Measurements from ENCODE around the gene ZNF624. TPM values are rescaled to one million over a fixed set of nuclear protein-coding genes. Genes with fewer than 3 reads are reported as not detected.
A peak's percentile ranks its signal among the peaks of the same experiment; 100 is the strongest.
"Not testable (repeated sequence)": the region's sequence is repeated elsewhere in the genome, so short reads cannot be mapped to it uniquely, and the experiment has no call there.

ZNF624 gene
- polyA plus RNA-seq (2013, experiment 1 of 2): 4.3 TPM
- 4.1 TPM for polyA plus RNA-seq (2013, experiment 2 of 2)

DNA sequence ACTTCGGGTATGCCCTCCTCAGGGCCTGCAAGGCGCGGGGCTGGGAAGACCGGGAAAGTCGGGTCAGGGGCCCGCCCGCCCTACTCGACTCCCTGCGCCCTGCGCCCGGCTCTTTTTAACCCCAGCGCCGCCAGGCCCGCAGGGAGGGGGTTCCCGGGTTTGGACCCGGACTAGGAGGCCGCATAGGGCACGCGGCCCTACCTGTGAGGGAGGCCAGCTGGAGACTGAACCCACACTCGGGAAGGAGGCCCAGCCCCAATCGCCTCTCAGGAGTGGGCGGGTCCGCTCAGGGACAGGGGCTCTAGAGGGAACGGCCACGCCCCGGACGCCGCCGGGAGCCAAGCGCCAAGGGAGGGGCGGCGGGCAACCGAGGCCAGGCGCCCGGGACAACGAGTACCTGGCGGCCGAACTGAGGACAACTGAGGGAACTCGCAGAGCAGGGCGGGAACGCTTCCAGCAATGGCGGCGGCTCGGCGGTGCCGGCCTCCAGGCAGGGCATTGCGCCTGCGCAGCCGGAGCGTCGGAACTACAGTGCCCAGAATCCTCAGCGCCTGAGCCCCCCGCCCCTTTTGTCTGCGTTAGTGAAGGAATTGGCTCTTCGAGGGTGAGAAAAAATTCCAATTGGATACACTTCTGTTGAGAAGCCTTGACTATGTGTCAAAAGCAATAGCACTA is at the start of gene ZNF624:
TSS of gene ZNF624 (minus strand) at position 484 of the 675 bp plus-strand sequence.
- no peak within 1 kb of the TSS for H2BK15ac ChIP-seq (ENCODE audit: low read length)
- no peak within 1 kb of the TSS for H2AK5ac ChIP-seq (ENCODE audit: low read depth, low read length)
- H3K4ac ChIP-seq (ENCODE audit: low read length): no peak within 1 kb of the TSS
- H3K36me3 ChIP-seq (replicated peaks in 1 of 2; ENCODE audit: control insufficient read depth in 2 of 2, insufficient read depth in 2 of 2, low read length in 2 of 2): peaks cover 0 to 20% of the 10 kb centered on the region in 2 donors
- peaks cover 0 to 8% of the 10 kb centered on the region in 2 donors for H3K9me3 ChIP-seq (replicated peaks in 1 of 2; ENCODE audit: control insufficient read depth in 2 of 2, insufficient read depth in 1 of 2, low read depth in 1 of 2, low read length in 2 of 2)
- H2BK120ac ChIP-seq (ENCODE audit: low read depth, low read length): no peak within 1 kb of the TSS
- no peak within 1 kb of the TSS for H3K14ac ChIP-seq (ENCODE audit: low read length)
- no peak within 1 kb of the TSS for H4K91ac ChIP-seq (ENCODE audit: low read depth, low read length, poor library complexity)
- H3K79me1 ChIP-seq (ENCODE audit: low read depth, low read length): no peaks in the 10 kb centered on the region
- H3K23ac ChIP-seq (ENCODE audit: low read depth, low read length, poor library complexity): peak within 1 kb of the TSS; percentile 20
- H2AFZ ChIP-seq (ENCODE audit: low read length): peak within 1 kb of the TSS; percentile 97
- peak within 1 kb of the TSS; percentile 64 for H3K4me2 ChIP-seq (ENCODE audit: insufficient read depth, low read length, poor library complexity, severe bottlenecking)
- H3K18ac ChIP-seq (ENCODE audit: low read length): peak within 1 kb of the TSS; percentile 89
- H3K27me3 ChIP-seq (ENCODE audit: control insufficient read depth in 3 of 3, insufficient read depth in 3 of 3, low read depth in 1 of 3, low read length in 3 of 3): no peaks in the 10 kb centered on the region
- H3K9ac ChIP-seq (ENCODE audit: low read depth, low read length, poor library complexity): peak within 1 kb of the TSS; percentile 91
- no CpG with 5 or more reads among the region's 55 CpGs for WGBS, 2 donors (ENCODE audit: extremely low coverage in 2 of 2, insufficient read length in 2 of 2, insufficient replicate concordance in 1 of 2)
- no peak within 1 kb of the TSS for H4K8ac ChIP-seq (ENCODE audit: low read depth, low read length)
- peaks cover 1 to 2% of the 10 kb centered on the region in 2 donors for H3K4me1 ChIP-seq (ENCODE audit: control insufficient read depth in 2 of 2, insufficient read depth in 1 of 2, low read depth in 1 of 2, low read length in 2 of 2)
- no peak within 1 kb of the TSS for H2BK5ac ChIP-seq (ENCODE audit: low read length)
- H3K27ac ChIP-seq (replicated peaks; ENCODE audit: low read length): peak within 1 kb of the TSS; percentile 87
- DNase-seq (ENCODE audit: low spot score): peak; percentile 91
- peak within 1 kb of the TSS; percentile 84 to 87 for H3K4me3 ChIP-seq (ENCODE audit: low read length in 2 of 2)
- no peak within 1 kb of the TSS for H2BK12ac ChIP-seq (ENCODE audit: low read length)

DNA sequence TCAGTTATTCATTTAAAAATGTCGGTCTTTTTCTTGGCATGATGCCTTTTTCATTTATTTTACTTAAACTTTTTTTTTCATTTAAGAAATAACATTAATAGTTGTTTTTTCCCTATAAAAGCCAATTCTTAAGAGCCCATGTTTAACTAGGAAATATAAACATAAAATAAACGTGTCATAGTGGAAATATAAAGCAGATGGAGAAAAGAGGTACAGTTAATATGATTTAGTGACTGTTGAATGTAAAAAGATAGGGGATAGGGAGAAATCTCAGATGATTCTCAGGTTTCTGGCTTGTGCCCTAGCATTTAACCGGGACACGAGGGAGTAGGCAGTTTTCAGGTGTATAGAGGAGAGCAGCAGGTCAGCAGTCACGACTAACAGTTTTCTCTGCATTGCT is 44.0 kb upstream of the ZNF624 start:
- not testable (repeated sequence) for H2BK120ac ChIP-seq (ENCODE audit: low read depth, low read length); H3K4me3 ChIP-seq (ENCODE audit: low read length in 2 of 2); H3K4me1 ChIP-seq (ENCODE audit: control insufficient read depth in 2 of 2, insufficient read depth in 1 of 2, low read depth in 1 of 2, low read length in 2 of 2); H3K27me3 ChIP-seq (ENCODE audit: control insufficient read depth in 3 of 3, insufficient read depth in 3 of 3, low read depth in 1 of 3, low read length in 3 of 3); H2BK5ac ChIP-seq (ENCODE audit: low read length); H3K79me1 ChIP-seq (ENCODE audit: low read depth, low read length); H3K36me3 ChIP-seq (replicated peaks in 1 of 2; ENCODE audit: control insufficient read depth in 2 of 2, insufficient read depth in 2 of 2, low read length in 2 of 2); H3K14ac ChIP-seq (ENCODE audit: low read length); H3K23ac ChIP-seq (ENCODE audit: low read depth, low read length, poor library complexity); H3K4ac ChIP-seq (ENCODE audit: low read length); H2AFZ ChIP-seq (ENCODE audit: low read length); H3K18ac ChIP-seq (ENCODE audit: low read length); H3K9ac ChIP-seq (ENCODE audit: low read depth, low read length, poor library complexity); H4K91ac ChIP-seq (ENCODE audit: low read depth, low read length, poor library complexity); H2AK5ac ChIP-seq (ENCODE audit: low read depth, low read length); H2BK15ac ChIP-seq (ENCODE audit: low read length); H2BK12ac ChIP-seq (ENCODE audit: low read length); H3K9me3 ChIP-seq (replicated peaks in 1 of 2; ENCODE audit: control insufficient read depth in 2 of 2, insufficient read depth in 1 of 2, low read depth in 1 of 2, low read length in 2 of 2); H3K4me2 ChIP-seq (ENCODE audit: insufficient read depth, low read length, poor library complexity, severe bottlenecking); H3K27ac ChIP-seq (replicated peaks; ENCODE audit: low read length); H4K8ac ChIP-seq (ENCODE audit: low read depth, low read length); DNase-seq (ENCODE audit: low spot score)
- WGBS, 2 donors (ENCODE audit: extremely low coverage in 2 of 2, insufficient read length in 2 of 2, insufficient replicate concordance in 1 of 2): no CpG with 5 or more reads among the region's 5 CpGs

GRCh38 chr17:16690447-16690846 is 36.8 kb upstream of the ZNF624 start:
- not testable (repeated sequence) for H4K8ac ChIP-seq (ENCODE audit: low read depth, low read length); H3K4ac ChIP-seq (ENCODE audit: low read length); H3K27me3 ChIP-seq (ENCODE audit: control insufficient read depth in 3 of 3, insufficient read depth in 3 of 3, low read depth in 1 of 3, low read length in 3 of 3); H3K18ac ChIP-seq (ENCODE audit: low read length); H3K79me1 ChIP-seq (ENCODE audit: low read depth, low read length); H2BK120ac ChIP-seq (ENCODE audit: low read depth, low read length); DNase-seq (ENCODE audit: low spot score); H2BK5ac ChIP-seq (ENCODE audit: low read length); H3K4me3 ChIP-seq (ENCODE audit: low read length in 2 of 2); H3K9me3 ChIP-seq (replicated peaks in 1 of 2; ENCODE audit: control insufficient read depth in 2 of 2, insufficient read depth in 1 of 2, low read depth in 1 of 2, low read length in 2 of 2); H2BK12ac ChIP-seq (ENCODE audit: low read length); H3K4me1 ChIP-seq (ENCODE audit: control insufficient read depth in 2 of 2, insufficient read depth in 1 of 2, low read depth in 1 of 2, low read length in 2 of 2); H3K27ac ChIP-seq (replicated peaks; ENCODE audit: low read length); H3K36me3 ChIP-seq (replicated peaks in 1 of 2; ENCODE audit: control insufficient read depth in 2 of 2, insufficient read depth in 2 of 2, low read length in 2 of 2); H2AFZ ChIP-seq (ENCODE audit: low read length); H3K9ac ChIP-seq (ENCODE audit: low read depth, low read length, poor library complexity); H3K23ac ChIP-seq (ENCODE audit: low read depth, low read length, poor library complexity); H2BK15ac ChIP-seq (ENCODE audit: low read length); H3K14ac ChIP-seq (ENCODE audit: low read length); H4K91ac ChIP-seq (ENCODE audit: low read depth, low read length, poor library complexity); H3K4me2 ChIP-seq (ENCODE audit: insufficient read depth, low read length, poor library complexity, severe bottlenecking); H2AK5ac ChIP-seq (ENCODE audit: low read depth, low read length)
- WGBS, 2 donors (ENCODE audit: extremely low coverage in 2 of 2, insufficient read length in 2 of 2, insufficient replicate concordance in 1 of 2): no CpG with 5 or more reads among the region's 30 CpGs

DNA sequence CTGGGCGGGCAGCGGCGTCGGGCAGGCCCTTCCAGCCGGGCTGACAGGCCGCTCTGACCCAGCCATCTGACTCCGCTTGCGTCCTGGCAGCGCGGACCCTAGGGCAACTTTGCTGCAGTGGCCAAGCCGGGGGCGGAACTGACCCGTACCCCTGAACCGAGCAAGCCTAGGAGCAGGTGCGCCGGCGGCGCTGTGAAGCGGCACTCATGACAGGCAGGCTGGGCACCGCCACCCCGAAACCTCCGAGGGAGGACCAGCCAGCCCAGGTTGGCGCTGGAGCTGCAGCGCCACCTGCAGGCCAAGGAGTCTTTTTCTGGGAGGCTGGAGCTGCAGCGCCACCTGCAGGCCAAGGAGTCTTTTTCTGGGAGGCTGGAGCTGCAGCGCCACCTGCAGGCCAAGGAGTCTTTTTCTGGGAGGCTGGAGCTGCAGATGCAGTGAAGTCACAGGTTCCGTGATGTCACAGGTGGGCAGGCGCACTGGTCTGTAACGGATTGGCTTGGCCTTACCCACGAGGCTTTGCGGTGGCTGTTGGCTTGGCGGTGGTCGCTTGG is 36.2 kb upstream of the ZNF624 start, which contains the start of gene CCDC144A:
TSS of gene CCDC144A (plus strand) at position 511 of the 551 bp plus-strand sequence. CDS start 160 bp downstream, outside the sequence.
- not testable (repeated sequence) for H4K8ac ChIP-seq (ENCODE audit: low read depth, low read length); H2AFZ ChIP-seq (ENCODE audit: low read length); H3K36me3 ChIP-seq (replicated peaks in 1 of 2; ENCODE audit: control insufficient read depth in 2 of 2, insufficient read depth in 2 of 2, low read length in 2 of 2); H3K9ac ChIP-seq (ENCODE audit: low read depth, low read length, poor library complexity); H3K27ac ChIP-seq (replicated peaks; ENCODE audit: low read length); H2BK12ac ChIP-seq (ENCODE audit: low read length); H2BK120ac ChIP-seq (ENCODE audit: low read depth, low read length); H3K27me3 ChIP-seq (ENCODE audit: control insufficient read depth in 3 of 3, insufficient read depth in 3 of 3, low read depth in 1 of 3, low read length in 3 of 3); H3K9me3 ChIP-seq (replicated peaks in 1 of 2; ENCODE audit: control insufficient read depth in 2 of 2, insufficient read depth in 1 of 2, low read depth in 1 of 2, low read length in 2 of 2); H2BK5ac ChIP-seq (ENCODE audit: low read length); H3K23ac ChIP-seq (ENCODE audit: low read depth, low read length, poor library complexity); H3K4ac ChIP-seq (ENCODE audit: low read length); H3K4me2 ChIP-seq (ENCODE audit: insufficient read depth, low read length, poor library complexity, severe bottlenecking); H3K4me1 ChIP-seq (ENCODE audit: control insufficient read depth in 2 of 2, insufficient read depth in 1 of 2, low read depth in 1 of 2, low read length in 2 of 2); H4K91ac ChIP-seq (ENCODE audit: low read depth, low read length, poor library complexity); H3K79me1 ChIP-seq (ENCODE audit: low read depth, low read length); DNase-seq (ENCODE audit: low spot score); H3K14ac ChIP-seq (ENCODE audit: low read length); H2AK5ac ChIP-seq (ENCODE audit: low read depth, low read length); H3K4me3 ChIP-seq (ENCODE audit: low read length in 2 of 2); H2BK15ac ChIP-seq (ENCODE audit: low read length)
- no CpG with 5 or more reads among the region's 33 CpGs for WGBS, 2 donors (ENCODE audit: extremely low coverage in 2 of 2, insufficient read length in 2 of 2, insufficient replicate concordance in 1 of 2)
- peak within 1 kb of the TSS; percentile 48 for H3K18ac ChIP-seq (ENCODE audit: low read length)

Data from neuronal stem cell (in vitro differentiated cells).